OCI-LY7 (cell line): ENCODE results near the gene GHITM. TPM values are rescaled to one million over a fixed set of nuclear protein-coding genes. Genes with fewer than 3 reads are reported as not detected.
A peak's percentile ranks its signal among the peaks of the same experiment; 100 is the strongest.

Experiments used
- BruUV-seq: library from RNA; stranded (reverse); fragments of 400-500 nt; replicated peaks from 2 replicates; lab custom pipeline; 2021; lab: Mats Ljungman, UMichigan
- CTCF ChIA-PET: fragments of 300-600 bp; sonication (Branson Sonifier 250); formaldehyde crosslinking; loops from one replicate; lab custom pipeline; 2022; ENCODE audit warnings: antibody characterized with exemption; ENCODE audit not compliant: unreplicated experiment; lab: Charles Lee
- POLR2A ChIA-PET: fragments of 300-600 bp; sonication (Branson Sonifier 250); formaldehyde crosslinking; loops from one replicate; lab custom pipeline; 2022; ENCODE audit warnings: antibody characterized with exemption; lab: Charles Lee
- DNase-seq: peaks from one replicate; pipeline ENCODE4 v3.0.0-alpha.2; 2015; ENCODE audit warnings: low spot score
- H2AFZ ChIP-seq: fragments of 200-600 bp; sonication (generic), shearing (Covaris generic); 2 replicates; pipeline ENCODE4 v1.6.1; 2014; ENCODE audit warnings: mild to moderate bottlenecking, antibody characterized with exemption, low read length, moderate library complexity
- H3K27ac ChIP-seq: fragments of 200-600 bp; sonication (generic); 2 replicates; pipeline ENCODE4 v1.5.1; 2014; ENCODE audit warnings: mixed run types, low read depth, mild to moderate bottlenecking, moderate library complexity, low read length, inconsistent platforms; ENCODE audit not compliant: poor library complexity, severe bottlenecking
- H3K36me3 ChIP-seq: fragments of 200-600 bp; sonication (generic); 2 replicates; pipeline ENCODE4 v1.6.1; 2014; ENCODE audit warnings: mild to moderate bottlenecking, antibody characterized with exemption, low read length, moderate library complexity, mixed read lengths; ENCODE audit not compliant: insufficient read depth
- H3K4me1 ChIP-seq: fragments of 200-600 bp; sonication (generic); 2 replicates; pipeline ENCODE4 v1.5.1; 2014; ENCODE audit warnings: mild to moderate bottlenecking, low read length; ENCODE audit not compliant: insufficient read depth, poor library complexity, severe bottlenecking
- H3K4me2 ChIP-seq: fragments of 200-600 bp; sonication (generic); 2 replicates; pipeline ENCODE4 v1.6.1; 2014; ENCODE audit warnings: mild to moderate bottlenecking, low read length
- H3K4me3 ChIP-seq: fragments of 200-600 bp; sonication (generic); 2 replicates; pipeline ENCODE4 v1.5.1; 2014; ENCODE audit warnings: mild to moderate bottlenecking, low read depth, low read length; ENCODE audit not compliant: poor library complexity, severe bottlenecking
- H3K79me2 ChIP-seq: fragments of 200-600 bp; sonication (generic); 2 replicates; pipeline ENCODE4 v1.6.1; 2016; ENCODE audit warnings: low read depth, mild to moderate bottlenecking, low read length, moderate library complexity, mixed read lengths; ENCODE audit not compliant: insufficient read depth
- H3K9me2 ChIP-seq: fragments of 200-600 bp; sonication (generic); 2 replicates; pipeline ENCODE4 v1.6.1; 2016; ENCODE audit warnings: mild to moderate bottlenecking, low read length, mixed read lengths; ENCODE audit not compliant: insufficient read depth
- H3K9me3 ChIP-seq: fragments of 200-600 bp; sonication (generic); 2 replicates; pipeline ENCODE4 v1.6.1; 2014; ENCODE audit warnings: mild to moderate bottlenecking, mixed run types, low read length, mixed read lengths
- H4K20me1 ChIP-seq: fragments of 200-600 bp; sonication (generic); 2 replicates; pipeline ENCODE4 v1.6.1; 2014; ENCODE audit warnings: mild to moderate bottlenecking, antibody characterized with exemption, low read length, moderate library complexity, mixed read lengths; ENCODE audit not compliant: insufficient read depth
- CTCF ChIP-seq: fragments of 200-600 bp; sonication (generic); conservative IDR thresholded peaks from 2 replicates; pipeline ENCODE4 v1.5.1; 2014; ENCODE audit warnings: mild to moderate bottlenecking, antibody characterized with exemption, low read length, moderate library complexity, mixed read lengths
- EZH2phosphoT487 ChIP-seq: fragments of 200-600 bp; sonication (generic); IDR thresholded peaks from 2 replicates; pipeline ENCODE4 v1.6.1; 2018; ENCODE audit warnings: low read depth, borderline replicate concordance, mild to moderate bottlenecking, mixed run types, antibody characterized with exemption, low read length, moderate library complexity, mixed read lengths
- intact Hi-C: fragments of 100-400 bp; cut with micrococcal nuclease; formaldehyde crosslinking; loops from one replicate; pipeline ENCODE4 v1.10.0; 2022; ENCODE audit not compliant: unreplicated experiment
- total RNA-seq, 2 experiments: library from RNA; depleted of rRNA in 1 of 2; stranded (reverse); fragments of >200 nt in 1 of 2; shearing (Covaris generic) in 1 of 2; gene quantifications; 2 replicates each; pipeline ENCODE4 v1.2.3, GENCODE V29; 2014 to 2022

Gene GHITM
- total RNA-seq, 2 experiments from 2014 or later: 103 to 132 TPM

- no peak overlapping the region for H2AFZ ChIP-seq
- H3K79me2 ChIP-seq: no peaks in the 10 kb centered on the region
- no peaks in the 10 kb centered on the region for H3K36me3 ChIP-seq
- no peaks in the 10 kb centered on the region for H3K4me1 ChIP-seq
- CTCF ChIA-PET: no interaction called here
- no peaks in the 10 kb centered on the region for H3K9me2 ChIP-seq
- no peak overlapping the region for H3K4me3 ChIP-seq
- POLR2A ChIA-PET: no interaction called here
- DNase-seq: peak; percentile 10
- H3K27ac ChIP-seq: no peak overlapping the region
- H3K4me2 ChIP-seq: no peak overlapping the region
- TF ChIP-seq CTCF (peak; percentile 91), EZH2phosphoT487 (no peak)
- BruUV-seq: no TSS peak
- H4K20me1 ChIP-seq: no peaks in the 10 kb centered on the region
- no peaks in the 10 kb centered on the region for H3K9me3 ChIP-seq
- intact Hi-C loops: no loop called here
Observed at GRCh38 chr10:84097787-84098353, 41.4 kb upstream of the GHITM start.

- no TSS peak for BruUV-seq
- Histone ChIP-seq H2AFZ (no peak overlapping the region), H3K79me2 (no peaks in the 10 kb centered on the region), H3K4me1 (no peaks in the 10 kb centered on the region), H3K9me3 (no peaks in the 10 kb centered on the region), H3K4me3 (no peak overlapping the region), H3K9me2 (no peaks in the 10 kb centered on the region), H3K4me2 (no peak overlapping the region), H3K36me3 (no peaks in the 10 kb centered on the region), H3K27ac (no peak overlapping the region), H4K20me1 (no peaks in the 10 kb centered on the region)
- ChIA-PET CTCF (no interaction called here), POLR2A (interaction anchor here (0.6 kb wide), 1 partner anchor 1633 kb away, joined by 3 read pairs; no protein-coding TSS in a partner anchor)
- DNase-seq: no peak
- TF ChIP-seq EZH2phosphoT487 (no peak), CTCF (no peak)
- intact Hi-C loops: no loop called here
Observed at GRCh38 chr10:84098667-84099066, 40.6 kb upstream of the GHITM start.

- no peak overlapping the region for H3K4me2 ChIP-seq
- no peaks in the 10 kb centered on the region for H3K36me3 ChIP-seq
- CTCF ChIA-PET: interaction anchor here (1.5 kb wide), 1 partner anchor 36 kb away, joined by 3 read pairs; no protein-coding TSS in a partner anchor
- no peak overlapping the region for H2AFZ ChIP-seq
- BruUV-seq: no TSS peak
- DNase-seq: no peak
- TF ChIP-seq CTCF (no peak), EZH2phosphoT487 (no peak)
- H3K27ac ChIP-seq: no peak overlapping the region
- H3K79me2 ChIP-seq: no peaks in the 10 kb centered on the region
- H3K4me3 ChIP-seq: no peak overlapping the region
- H3K9me3 ChIP-seq: no peaks in the 10 kb centered on the region
- POLR2A ChIA-PET: no interaction called here
- no peaks in the 10 kb centered on the region for H4K20me1 ChIP-seq
- intact Hi-C loops: no loop called here
- H3K4me1 ChIP-seq: no peaks in the 10 kb centered on the region
- H3K9me2 ChIP-seq: no peaks in the 10 kb centered on the region
Observed at GRCh38 chr10:84101042-84101441, 38.3 kb upstream of the GHITM start.
